Endometrial microvascular endothelial cells (primary cell): ENCODE measurements around the gene COX4I2. TPM values are rescaled to one million over a fixed set of nuclear protein-coding genes. Genes with fewer than 3 reads are reported as not detected.
"Not testable (repeated sequence)": the region's sequence is repeated elsewhere in the genome, so short reads cannot be mapped to it uniquely, and the experiment has no call there.

Source experiments
- in situ Hi-C: cut with HindIII; loops from 2 replicates; pipeline ENCODE4 v1.10.0; 2017; ENCODE audit warnings: low sequenced_read_pairs, low pct_unique_long_range_greater_than_20kb; ENCODE audit errors: inconsistent ontology term
- total RNA-seq: library from RNA; depleted of rRNA; stranded (reverse); fragments of >200 nt; gene quantifications from one replicate; pipeline ENCODE4 v1.2.3, GENCODE V29; 2015; ENCODE audit errors: inconsistent ontology term

The COX4I2 gene
- not detected for total RNA-seq

DNA sequence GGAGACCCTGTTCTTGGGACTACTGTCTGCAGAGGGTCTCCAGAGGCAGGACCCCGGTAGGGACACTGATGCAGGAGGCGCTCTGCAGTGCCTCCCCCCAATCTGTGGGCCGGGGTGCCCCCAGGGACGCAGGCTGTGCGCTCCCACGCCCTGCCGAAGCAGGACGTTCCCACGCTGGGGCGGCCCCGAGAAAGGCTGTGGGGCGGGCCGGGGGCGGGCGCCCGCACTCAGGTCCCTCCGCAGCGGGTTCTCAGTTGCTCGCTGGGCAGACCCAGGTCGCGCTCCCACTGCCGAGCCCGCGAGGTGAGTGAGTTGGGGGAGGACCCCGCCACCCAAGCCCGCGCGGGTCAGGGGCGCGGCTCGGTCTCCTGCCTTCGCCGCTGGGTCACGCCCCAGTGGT lies at the start of gene COX4I2:
TSS of gene COX4I2 (plus strand) at position 253 of the 400 bp plus-strand sequence. CDS start 1,106 bp downstream, outside the sequence.
- in situ Hi-C loops: no loop called here

DNA sequence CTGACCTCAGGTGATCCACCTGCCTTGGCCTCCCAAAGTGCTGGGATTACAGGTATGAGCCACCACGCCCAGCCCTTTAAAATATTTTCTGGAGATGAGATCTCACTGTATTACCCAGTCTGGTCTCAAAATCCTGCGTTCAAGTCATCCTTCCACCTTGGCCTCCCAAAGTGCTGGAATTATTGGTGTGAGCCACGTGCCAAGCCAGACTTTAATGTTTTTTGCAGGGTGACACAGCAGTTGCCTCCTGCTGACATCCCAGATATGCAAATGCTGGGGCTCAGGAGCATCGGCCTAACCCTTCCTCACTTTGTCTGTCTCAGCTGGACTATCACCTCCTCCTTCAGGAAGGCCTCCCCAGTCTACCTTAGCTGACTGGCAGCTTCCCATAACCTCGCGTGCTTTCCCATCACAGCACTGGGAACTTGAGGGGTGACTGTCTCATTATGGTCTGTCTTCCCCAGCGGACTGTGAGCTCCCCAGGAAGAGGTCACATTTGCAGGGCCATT lies 46.9 kb upstream of the COX4I2 start:
- in situ Hi-C loops: no loop called here

DNA sequence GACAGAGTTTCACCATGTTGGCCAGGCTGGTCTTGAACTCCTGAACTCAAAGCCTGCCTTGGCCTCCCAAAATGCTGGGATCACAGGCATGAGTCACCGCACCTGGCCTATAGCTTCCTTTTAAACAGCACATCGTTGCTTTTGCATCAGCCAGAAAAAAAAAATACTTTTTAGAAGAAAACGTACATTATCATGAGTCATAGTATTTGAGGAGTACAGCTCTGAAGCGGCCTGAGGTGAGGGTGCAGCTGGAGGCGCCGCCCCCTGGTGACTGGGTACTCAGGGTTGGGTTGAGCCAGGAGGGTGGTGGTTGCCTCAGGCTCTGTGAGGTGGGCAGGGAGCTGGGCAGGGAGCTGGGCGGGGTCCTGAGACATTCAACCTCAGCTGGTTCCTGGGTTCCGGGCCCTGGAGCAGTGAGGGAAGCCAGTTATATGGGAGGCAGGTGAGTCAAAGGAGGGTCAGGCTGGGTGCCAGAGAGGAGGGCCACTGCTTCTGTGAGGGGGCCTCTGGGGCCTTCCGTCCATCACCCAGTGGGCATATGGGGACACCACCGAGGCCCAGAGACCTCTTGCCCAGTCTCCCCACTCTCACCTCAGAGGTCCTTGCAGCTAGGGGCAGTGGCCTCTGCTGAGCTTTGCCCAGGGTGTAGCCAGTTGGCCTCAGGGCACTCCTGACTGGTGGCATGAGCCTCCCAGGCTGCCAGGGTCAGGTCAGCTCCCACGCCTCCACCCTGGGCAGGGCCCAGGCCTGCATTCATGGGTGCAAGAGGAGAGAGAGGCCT lies 44.3 kb upstream of the COX4I2 start:
- in situ Hi-C loops: no loop called here

- in situ Hi-C loops: no loop called here
These were observed 43.6 kb upstream of the COX4I2 start for GRCh38 chr20:31594002-31594557.

- in situ Hi-C loops: no loop called here
These were observed 42.9 kb upstream of the COX4I2 start for GRCh38 chr20:31594558-31595379.

GRCh38 chr20:31595380-31595653 lies 42.4 kb upstream of the COX4I2 start:
- in situ Hi-C loops: no loop called here

DNA sequence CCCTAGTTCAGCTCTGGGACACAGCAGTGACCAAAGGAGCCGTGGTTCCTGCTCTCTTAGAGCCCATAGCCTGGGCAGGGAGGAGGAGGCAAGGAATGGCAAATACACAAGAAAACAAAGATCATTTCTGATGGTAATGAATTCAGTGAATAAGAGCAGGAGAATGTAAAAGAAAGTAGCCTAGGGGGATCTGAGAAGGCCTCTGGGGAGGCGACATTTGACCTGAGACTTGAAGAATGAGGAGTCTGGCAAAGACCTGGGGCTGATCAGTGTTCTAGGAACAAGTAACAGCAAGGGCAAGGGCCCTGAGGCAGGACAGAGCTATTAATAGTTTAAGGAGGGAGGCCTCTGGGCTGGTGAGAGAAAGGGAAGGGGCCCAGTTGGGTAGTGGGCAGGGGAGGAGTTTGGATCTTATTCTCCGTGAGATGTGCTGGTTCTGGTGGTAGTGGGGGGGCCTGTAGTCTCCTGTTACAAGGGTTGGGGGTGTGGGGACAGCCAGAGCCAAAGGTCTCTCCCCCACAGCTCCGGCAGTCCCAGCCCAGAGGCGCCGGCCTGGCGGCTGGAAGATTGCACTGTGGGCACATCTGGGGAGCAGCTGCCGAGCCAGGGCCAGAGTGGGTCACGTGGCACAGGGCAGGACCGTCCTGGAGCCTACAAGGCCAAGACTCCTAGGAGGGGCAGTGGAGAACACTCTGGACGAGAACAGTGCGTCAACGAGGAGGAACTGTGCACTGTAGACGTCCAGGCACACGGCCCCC lies 41.9 kb upstream of the COX4I2 start:
- in situ Hi-C loops: no loop called here

GRCh38 chr20:31596412-31596715 lies 41.3 kb upstream of the COX4I2 start:
- in situ Hi-C loops: not testable (repeated sequence)

DNA sequence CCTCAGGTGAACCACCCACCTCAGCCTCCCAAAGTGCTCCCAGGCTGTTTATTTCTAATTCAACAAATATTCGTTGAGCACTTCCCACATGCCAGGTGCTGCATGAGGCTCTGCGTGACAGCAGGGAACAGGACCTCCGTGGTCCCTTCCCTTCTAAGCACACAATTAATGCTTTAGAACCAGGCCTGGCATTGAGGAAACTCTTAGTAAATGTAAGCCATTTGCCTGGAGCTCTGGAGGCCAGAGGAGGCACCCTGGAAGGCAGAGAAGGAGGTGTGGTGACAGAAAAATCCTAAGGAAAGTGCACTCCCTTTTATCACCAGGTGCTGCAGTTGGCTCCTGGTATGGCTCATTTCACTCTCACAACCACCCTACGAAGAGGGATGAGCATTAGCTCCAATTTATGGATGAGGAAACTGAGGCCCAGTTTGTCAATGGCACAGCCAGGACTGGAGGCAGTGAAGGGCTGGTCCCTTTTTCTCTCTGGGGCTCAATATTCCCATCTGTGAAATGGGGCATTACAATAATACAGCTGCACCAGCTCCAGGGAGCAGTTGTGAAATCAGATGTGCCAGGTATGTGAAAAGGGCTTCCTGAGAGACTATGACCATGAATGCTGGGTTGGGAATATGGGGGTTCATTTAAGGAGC lies 40.8 kb upstream of the COX4I2 start:
- in situ Hi-C loops: no loop called here

DNA sequence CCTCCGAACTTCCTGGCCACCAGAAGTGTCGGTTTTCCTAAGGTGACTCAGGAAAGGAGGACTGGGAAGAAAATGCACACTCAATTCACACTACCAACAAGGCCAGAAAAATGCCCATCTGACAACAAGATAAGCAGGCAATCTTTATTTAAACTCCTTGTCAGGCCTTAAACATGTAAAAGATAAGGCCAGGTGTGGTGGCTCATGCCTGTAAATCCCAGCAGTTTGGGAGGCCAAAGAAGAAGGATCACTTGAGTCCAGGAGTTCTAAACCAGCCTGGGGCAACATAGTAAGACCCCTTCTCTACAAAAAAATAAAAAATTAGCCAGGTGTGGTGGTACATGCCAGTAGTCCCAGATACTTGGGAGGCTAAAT lies 40.2 kb upstream of the COX4I2 start:
- in situ Hi-C loops: no loop called here

- in situ Hi-C loops: no loop called here
These were observed 35.3 kb upstream of the COX4I2 start for GRCh38 chr20:31602431-31602778.

- in situ Hi-C loops: no loop called here
These were observed 34.8 kb upstream of the COX4I2 start for GRCh38 chr20:31602779-31603441.

GRCh38 chr20:31603822-31604566 lies 33.7 kb upstream of the COX4I2 start:
- in situ Hi-C loops: no loop called here

DNA sequence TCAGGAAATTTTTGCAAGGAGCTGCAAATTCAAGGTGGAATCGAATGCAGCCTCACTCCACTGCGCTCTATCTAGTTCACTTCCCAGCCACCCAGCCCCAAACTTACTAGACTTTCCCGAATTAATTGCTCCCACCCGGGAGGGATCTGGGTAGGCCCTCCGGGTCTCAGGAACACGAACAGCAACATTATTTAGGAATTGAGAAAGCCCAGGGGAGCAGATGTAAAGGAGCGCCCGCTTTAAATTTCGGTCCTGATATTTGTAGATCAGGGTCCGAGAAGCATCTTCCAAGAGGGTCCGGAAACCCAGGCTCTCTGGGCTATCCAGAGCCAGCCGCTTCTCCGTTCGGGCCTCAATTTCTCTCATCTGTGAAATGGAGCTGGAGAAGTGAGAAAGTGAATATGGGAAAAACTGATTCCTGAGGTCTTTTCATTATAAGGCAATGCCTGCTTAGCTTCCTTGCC lies 33.1 kb upstream of the COX4I2 start:
- in situ Hi-C loops: no loop called here

DNA sequence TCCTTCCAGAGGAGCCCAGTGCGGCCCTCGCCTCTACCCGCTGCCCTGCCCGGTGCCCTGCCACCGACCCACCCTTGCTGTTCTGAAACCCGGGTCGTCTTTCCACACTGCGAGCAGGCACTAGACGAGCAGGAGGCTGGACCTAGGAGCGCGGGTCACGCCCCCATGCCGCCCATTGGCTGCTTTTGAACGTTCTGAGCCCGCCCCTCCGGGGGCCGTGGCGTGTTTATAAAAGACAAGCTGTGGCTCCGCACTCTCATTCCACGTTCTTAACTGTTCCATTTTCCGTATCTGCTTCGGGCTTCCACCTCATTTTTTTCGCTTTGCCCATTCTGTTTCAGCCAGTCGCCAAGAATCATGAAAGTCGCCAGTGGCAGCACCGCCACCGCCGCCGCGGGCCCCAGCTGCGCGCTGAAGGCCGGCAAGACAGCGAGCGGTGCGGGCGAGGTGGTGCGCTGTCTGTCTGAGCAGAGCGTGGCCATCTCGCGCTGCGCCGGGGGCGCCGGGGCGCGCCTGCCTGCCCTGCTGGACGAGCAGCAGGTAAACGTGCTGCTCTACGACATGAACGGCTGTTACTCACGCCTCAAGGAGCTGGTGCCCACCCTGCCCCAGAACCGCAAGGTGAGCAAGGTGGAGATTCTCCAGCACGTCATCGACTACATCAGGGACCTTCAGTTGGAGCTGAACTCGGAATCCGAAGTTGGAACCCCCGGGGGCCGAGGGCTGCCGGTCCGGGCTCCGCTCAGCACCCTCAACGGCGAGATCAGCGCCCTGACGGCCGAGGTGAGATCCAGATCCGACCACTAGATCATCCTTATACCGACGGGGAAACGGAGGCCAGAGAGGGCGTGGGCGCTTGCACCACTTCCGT lies 32.4 kb upstream of the COX4I2 start, which contains the start of gene ID1:
TSS of gene ID1 (plus strand) at position 259 of the 871 bp plus-strand sequence. CDS start at position 358, 99 bp downstream.
- in situ Hi-C loops: no loop called here

GRCh38 chr20:31605902-31606803 lies 31.6 kb upstream of the COX4I2 start:
- in situ Hi-C loops: no loop called here
